NCI-H1436 (cell line): Measurements from ENCODE around the gene SPINK9.
A peak's percentile ranks its signal among the peaks of the same experiment; 100 is the strongest.
"Not testable (repeated sequence)": the region's sequence is repeated elsewhere in the genome, so short reads cannot be mapped to it uniquely, and the experiment has no call there.

Experiments used
- DNase-seq: peaks from one replicate; lab custom pipeline; 2025; lab: John Stamatoyannopoulos, UW

The SPINK9 gene, protein sequence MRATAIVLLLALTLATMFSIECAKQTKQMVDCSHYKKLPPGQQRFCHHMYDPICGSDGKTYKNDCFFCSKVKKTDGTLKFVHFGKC

DNA sequence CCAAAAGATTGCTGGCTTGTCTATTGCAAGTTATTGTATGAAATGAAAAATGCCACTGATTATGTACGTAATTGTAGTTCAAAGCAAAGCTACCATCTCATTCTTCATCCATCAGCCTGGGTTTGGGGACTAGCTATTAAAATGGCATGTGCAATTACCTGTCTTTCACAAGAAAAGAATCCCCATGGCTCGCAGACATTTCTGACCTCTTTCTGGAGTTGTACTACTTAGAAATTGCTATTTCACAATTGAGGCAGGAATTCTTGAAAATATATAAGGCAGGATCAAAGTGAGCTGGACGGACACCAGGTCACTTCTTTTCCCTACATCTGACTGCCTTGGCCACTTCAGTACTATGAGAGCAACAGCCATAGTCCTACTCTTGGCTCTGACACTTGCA, at the start of gene SPINK9:
SPINK9 (plus strand) TSS at position 301 of the 400 bp plus-strand sequence; CDS start at position 356, 55 bp downstream.
- no peak for DNase-seq

DNA sequence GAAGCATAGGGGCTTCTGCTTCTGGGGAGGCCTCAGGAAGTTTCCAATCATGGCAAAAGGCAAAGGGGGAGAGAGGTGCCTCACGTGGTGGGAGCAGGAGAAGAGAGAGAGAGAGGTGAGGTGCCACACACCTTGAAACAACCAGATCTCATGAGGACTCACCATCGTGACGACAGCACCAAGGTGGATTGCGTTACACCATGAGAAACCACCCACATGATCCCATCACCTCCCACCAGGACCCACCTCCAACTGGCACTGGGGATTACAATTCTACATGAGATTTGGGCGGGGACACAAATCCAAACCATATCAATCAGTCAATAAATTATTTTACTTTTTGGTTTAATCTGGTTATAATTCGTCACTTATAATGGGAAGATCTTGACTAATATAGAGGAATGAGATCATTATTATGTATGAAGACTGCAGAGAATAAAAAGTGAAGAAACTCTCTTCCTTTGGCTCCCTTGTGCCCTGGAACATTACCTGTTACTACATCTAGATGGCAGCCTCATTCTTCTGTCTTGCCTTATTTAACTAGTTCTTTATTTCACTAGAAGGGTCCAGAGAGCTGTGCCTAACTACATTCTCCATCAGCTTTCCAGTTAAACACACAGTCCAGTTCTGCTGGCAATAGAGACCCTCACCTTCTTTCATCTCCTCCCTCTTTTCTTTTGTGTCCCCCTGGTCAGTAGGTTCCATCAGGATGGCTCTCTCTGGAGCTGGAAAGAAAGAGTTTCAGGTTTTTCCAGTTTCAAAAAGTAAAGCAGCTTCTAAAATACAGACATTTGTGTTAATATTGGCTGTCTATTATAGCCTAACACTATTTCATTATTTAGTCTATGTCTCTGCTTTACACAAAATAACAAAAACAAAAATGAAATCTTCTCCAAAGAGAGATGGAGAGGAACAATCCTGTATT, 44.8 kb upstream of the SPINK9 start:
- peak; percentile 48 for DNase-seq

DNA sequence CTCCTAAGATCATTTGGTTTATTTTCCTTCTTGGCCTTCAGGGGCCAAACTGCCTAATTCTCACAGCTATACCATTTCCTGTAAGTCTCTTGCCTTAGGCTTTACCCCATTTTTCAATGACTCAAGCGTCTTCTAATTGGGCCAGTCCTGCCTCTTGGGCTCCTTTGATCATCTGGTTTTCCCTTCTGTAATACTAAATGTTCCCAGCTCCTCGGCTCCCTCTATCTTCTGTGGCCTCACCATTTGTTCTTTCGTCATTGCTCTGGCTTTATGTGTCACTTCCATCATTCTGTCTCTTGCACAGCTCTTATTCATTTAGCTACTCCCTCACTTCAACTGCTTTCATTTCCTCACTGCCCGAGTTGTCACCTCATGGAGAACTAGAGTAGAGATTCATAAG, 37.6 kb upstream of the SPINK9 start:
- DNase-seq = no peak

DNA sequence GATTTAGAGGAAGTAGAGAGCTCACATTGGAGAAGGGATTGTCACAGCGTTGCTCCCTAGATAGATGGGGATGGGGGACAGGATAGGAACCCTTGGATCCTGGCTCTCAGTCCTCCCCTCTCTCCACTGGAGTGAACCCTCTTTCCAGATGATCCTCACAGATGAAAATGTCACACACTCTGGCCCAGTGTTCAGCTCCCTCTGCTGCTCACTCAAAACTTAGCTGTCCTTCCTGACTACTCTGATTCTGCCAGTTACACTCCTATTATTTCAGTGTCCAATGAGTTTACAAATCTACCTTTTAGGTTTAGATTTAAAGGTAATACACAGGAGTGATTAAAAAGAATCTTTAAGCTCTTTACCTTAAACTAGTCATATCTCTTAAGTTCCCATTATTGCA, 28.9 kb upstream of the SPINK9 start:
- no peak for DNase-seq

DNA sequence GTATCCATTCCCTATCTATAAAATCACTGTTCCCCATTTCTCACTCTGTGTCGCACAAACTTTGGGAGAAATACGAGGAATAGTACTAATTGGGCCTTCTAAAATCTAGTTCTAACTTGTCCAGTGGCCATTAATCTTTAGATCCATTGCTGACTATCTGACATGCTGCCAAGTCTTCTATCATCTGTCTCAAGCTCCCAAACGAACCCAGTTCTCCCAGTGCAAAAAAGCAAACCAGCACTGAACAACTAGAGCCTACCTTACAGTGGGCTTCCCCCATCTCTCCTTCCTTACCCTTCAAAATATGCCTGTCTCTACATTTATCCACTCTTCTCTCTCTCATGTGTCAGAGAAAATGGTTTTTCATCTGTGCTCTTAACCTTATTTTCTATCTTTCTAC, 26.3 kb upstream of the SPINK9 start:
- no peak for DNase-seq

DNA sequence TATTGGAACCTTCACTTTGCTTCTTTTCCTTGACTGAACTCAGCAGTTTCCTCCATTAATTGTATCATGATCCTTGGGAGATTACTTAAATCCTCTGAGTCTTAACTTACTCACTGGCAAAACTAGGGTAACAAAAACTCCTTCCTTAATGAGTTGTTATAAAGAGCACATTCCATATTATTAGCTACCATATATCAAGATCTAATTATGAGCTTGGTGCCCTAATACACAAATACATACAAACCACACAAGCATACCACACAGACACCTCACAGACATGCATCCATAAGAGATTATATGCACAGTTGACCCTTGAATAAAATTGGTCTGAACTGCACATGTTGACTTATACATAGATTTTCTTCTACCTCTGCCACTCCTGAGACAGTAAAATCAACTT, 25.6 kb upstream of the SPINK9 start:
- no peak for DNase-seq

DNA sequence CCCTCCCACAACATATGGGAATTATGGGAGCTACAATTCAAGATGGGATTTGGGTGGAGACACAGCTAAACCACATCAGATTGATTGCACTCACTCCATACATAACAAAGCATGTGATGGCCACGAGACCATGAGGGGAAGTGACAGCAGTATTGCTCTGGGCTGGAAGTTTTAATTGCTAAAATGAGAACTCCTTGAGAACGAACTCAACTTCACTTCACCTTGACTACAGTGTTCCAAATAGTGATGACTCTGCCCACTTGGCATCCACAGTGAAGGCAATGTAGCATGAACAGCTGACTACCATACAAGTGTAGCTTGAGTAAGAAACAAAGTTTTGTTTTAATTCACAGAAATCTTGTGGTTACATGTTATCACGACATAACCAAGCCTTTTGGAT, 23.9 kb upstream of the SPINK9 start:
- DNase-seq = no peak

DNA sequence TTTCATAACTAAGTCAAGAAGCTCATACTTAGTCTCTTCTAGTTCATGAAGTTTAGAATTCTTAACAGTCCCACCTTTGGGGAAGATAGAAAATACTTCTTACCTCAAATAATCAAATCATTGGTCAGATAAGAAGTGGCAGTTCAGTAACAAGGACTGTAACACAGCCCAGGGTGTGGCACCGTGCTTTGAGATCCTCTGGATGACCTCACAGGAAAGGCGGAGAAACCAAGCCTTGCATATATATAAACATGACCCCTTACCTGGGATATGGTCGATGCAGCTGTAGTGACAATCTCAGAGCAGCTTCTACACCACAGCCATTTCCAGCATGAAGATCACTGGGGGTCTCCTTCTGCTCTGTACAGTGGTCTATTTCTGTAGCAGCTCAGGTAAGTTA, 23.2 kb upstream of the SPINK9 start, which contains the start of gene SPINK7:
SPINK7 (plus strand) TSS at position 271 of the 400 bp plus-strand sequence; CDS start at position 332, 61 bp downstream.
- no peak for DNase-seq

DNA sequence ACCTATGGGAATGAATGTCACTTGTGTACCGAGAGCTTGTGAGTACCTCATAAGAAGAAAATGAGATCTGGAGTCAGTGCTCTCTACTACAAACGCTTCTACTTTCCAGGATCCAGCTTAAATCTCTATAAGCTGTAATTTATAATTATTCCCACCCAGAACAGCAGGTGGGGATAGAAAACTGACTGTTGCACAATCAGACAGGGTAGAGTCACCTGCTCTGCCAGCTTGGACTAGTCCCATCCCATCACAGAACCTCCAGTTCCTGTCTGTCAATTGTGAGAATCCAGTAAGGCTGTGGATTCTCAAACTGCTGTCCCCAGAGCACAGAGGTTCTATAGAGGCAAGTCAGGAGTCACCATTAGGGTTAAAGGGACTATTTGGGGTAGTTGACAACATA, 21.2 kb upstream of the SPINK9 start:
- DNase-seq = no peak

DNA sequence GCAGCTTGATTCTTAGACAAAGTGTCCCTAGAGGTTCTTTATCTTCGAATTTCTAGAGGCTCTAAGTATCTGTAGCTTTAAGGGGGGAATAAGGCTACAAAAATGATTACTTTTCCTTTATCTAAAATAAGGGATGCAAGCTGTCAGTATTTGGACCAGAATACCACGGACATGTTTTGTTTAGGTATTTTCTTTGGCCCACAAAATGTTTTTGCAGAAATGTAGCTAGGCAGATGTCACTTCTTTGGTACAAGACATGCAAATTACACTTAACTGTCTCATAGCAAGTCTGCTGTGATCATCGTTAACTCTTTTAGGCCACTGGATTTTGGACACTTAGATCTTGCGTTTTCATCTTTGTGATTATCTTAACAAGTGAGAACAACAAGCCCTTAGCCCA, 20.6 kb upstream of the SPINK9 start:
- no peak for DNase-seq

DNA sequence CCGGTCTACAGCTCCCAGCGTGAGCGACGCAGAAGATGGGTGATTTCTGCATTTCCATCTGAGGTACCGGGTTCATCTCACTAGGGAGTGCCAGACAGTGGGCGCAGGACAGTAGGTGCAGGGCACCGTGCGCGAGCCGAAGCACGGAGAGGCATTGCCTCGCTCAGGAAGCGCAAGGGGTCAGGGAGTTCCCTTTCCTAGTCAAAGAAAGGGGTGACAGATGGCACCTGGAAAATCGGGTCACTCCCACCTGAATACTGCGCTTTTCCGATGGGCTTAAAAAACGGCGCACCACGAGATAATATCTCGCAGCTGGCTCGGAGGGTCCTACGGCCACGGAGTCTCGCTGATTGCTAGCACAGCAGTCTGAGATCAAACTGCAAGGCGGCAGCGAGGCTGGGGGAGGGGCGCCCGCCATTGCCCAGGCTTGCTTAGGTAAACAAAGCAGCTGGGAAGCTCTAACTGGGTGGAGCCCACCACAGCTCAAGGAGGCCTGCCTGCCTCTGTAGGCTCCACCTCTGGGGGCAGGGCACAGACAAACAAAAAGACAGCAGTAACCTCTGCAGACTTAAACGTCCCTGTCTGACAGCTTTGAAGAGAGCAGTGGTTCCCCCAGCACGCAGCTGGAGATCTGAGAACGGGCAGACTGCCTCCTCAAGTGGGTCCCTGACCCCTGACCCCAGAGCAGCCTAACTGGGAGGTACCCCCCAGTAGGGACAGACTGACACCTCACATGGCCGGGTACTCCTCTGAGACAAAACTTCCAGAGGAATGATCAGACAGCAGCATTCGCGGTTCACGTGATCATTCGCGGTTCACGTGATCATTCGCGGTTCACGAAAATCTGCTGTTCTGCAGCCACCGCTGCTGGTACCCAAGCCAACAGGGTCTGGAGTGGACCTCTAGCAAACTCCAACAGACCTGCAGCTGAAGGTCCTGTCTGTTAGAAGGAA, 15.1 kb upstream of the SPINK9 start:
- not testable (repeated sequence) for DNase-seq

DNA sequence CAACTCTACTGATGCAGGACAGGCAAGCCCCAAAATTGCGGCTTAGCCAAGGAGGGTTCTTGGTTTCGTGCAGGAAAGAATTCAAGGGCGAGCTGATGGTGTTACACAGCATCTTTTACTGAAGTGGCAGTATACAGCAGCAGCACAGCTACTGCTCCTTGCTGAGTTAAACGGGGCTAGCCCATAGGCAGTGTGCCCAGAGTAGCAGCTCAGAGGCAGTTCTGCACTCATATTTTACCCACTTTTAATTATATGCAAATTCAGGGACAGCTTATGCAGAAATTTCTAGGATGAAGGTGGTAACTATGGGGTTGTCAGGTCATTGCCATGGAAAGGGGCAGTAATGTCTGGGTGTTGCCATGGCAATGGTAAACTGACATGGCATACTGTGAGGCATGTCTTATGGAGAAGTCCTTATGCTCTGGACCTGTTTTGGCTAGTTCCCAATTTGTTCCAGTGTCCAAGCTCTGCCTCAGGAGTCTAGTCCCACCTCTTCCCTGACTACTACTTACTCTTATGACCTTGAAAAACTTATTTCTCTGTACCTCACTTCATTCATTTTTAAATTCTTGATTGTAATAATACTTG, 2.0 kb upstream of the SPINK9 start:
- DNase-seq = no peak

DNA sequence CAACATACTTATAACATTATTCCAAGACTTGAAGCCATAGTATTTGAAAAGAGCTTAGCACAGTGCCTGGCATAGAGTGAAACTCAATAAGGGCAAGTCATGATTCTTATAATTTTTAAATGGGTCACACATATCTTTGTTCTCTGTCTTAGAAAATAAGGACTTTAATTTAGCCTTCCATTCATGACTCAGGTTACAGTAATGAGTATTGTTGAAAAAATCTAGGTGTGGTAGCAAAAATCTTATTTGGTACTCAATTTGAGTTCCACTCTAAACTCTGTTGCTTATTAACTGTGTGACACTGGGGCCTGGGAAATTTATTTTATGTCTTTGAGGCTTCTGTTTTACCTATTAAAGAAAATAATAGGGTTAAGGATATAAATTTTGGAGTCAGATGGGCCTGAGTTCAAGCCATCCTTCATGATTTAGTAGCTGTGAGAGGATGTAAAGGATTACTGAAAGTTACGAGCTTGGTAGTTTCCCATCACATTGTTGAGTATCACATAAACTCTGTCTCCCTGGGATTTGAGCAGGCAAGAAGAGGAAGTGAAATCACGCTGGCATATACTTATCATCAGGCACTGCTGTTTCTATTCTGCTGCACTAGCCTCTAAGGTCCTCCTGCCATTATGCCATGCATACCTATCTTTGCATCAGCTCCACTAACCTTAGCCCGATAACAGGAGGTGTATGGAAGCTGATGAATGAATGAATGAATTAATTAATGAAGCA, 1.5 kb downstream of the SPINK9 start:
- DNase-seq = no peak

DNA sequence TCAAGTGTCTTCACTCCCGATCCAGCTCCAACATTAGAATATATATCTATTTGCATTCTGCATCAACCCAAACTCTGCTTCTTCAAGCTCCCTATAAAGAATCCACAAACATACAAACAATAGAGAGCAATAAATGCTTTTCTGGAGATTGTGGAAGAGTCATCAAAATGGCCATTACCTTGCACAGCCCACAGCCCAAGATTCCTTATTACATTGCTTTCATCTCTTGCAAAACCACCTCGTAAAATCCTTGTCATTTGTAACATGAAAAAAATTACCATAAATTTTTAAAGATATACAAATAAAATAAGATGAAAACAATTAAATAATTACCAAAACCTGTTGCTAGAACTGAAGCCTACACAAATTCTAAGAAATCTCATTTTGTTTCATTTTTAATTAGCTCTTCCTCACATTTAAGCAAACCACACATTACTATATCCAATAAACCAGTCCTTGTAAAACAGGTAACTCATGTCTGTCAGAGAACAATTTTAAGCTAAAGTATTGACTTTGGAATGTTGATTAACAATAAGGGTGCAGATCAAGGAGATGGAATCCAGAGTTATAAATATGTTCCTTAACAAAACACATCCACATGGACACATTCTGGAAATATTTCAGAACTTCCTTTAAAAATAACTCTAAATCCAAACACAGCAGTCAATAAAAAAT, 7.1 kb downstream of the SPINK9 start:
- no peak for DNase-seq

DNA sequence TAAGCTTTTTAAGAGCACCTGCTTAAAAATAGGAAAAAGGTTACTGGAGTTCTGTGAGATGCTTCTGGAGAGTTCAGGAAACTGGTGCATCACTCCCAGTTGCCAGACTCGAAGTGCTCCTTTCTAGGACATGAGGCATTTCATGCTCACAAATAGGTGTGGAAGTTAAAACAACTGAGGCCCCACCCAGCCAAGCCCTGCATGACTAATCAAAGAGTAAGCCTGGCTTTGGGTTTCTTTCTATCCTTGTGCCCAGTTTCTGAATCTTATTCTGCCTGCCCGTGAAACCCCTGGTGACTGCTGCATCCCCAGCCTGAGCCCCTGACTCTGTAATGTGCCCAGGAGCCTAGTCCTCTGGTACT, 7.7 kb downstream of the SPINK9 start:
- no peak for DNase-seq

DNA sequence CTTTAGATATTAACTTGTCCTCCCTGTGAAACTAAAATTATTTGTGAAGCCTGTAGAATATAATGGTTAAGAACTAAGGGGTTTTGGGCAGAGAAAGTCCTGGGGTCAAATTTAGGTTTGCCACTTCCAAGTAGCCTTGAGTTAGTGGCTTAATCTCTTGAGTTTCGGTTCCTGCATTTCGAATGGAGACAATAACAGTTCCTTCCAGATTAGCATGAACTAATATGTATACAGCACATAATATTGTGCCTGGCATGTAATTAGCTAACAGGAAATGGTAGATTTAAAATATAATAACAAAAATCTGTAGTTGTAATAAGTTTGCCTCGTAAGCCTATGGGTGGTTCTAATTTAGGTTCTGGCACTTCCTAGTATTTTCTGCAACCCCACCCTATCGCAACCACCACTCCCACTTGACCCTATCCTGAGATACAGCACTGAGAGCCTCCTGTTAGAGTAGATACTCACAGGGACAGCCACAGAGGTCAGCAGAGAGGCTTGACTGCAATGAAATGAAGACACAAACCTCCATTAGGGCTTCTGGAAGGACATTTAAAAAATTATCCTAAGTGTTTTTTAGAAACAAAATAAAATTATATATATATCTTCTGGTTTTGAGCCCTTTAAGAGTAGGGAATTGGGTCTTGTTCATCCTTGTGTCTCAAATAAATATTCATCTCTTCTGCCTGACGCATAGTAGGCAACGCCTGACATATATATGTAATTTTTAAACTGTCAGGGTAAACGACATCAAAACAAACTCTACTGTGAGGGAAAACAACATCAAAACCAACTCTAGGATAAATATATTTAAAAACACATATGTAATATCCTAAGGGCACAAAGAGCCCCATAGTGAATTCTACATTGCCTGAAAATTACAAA, 8.5 kb downstream of the SPINK9 start:
- DNase-seq = no peak

DNA sequence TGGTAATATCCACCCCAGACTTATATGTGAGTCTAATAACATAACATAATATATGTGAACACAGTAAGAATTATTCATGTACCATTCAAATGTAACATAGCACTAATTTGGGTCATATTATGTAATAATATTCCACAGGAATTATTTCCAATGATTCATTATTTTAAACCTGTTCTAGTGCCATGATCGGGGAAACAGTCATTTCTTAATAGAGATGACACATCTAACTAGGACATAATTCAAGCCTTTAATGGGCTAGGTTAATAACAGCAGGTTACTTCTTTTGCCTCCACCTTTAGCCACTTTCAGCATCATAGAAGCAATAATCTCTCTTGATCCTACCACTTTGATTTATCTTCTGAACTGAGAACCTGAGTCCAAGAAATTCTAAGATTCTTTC, 12.3 kb downstream of the SPINK9 start:
- no peak for DNase-seq

DNA sequence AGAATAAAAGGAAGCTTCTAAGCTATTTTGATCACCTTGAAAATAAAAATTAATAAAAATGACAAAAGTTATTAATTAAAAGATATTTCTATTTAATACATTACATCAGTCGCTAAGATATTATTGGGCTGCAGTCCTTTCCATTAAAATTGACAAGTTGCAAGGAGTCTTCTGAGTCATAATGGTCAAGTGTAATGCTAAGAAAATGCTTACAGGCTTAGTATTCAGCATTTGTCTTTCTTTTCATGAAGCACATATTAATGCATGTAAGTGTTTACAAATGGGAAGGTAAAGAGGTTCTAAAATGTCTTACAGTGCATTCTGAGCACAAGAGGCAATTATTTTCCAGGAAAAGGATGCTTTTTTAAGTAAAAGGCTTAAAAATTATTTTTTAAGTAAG, 17.3 kb downstream of the SPINK9 start:
- no peak for DNase-seq

DNA sequence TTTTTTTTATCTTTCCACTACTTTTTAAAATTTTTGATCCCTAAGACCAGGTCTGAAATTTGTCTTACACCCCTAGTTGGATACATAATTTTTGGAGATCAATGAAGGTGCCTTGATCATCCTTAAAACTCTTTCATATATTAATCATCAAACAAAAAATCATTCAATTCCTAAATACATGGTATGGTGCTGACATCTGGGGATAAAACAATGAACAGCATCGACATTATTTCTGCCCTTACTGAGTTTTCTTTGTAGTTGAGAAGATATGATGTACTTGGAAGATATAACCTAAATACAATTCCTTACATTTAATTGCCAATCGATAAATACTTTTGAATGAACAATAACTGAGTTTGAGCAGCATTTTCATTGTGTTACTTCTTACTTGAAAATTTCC, 18.3 kb downstream of the SPINK9 start:
- no peak for DNase-seq

DNA sequence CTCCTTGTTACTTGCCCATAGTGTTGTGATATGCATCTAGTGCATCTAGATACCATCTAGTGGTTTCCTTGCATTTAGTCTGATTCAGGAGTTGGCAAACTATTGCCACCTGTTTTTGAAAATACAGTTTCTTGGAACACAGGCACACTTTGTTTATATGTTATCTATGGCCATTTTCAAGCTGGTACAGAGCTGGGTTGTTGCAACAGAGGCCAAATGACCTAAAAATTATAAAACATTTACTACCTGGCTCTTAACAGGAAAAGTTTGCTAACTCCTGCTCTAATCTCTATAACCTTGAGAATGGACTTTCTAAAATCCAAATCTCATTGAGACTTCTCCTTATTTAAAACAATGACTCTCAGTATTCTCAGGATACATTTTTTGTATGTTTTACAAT, 29.0 kb downstream of the SPINK9 start:
- DNase-seq = no peak
